ENCODE data around the gene USP49.

The USP49 gene

DNA sequence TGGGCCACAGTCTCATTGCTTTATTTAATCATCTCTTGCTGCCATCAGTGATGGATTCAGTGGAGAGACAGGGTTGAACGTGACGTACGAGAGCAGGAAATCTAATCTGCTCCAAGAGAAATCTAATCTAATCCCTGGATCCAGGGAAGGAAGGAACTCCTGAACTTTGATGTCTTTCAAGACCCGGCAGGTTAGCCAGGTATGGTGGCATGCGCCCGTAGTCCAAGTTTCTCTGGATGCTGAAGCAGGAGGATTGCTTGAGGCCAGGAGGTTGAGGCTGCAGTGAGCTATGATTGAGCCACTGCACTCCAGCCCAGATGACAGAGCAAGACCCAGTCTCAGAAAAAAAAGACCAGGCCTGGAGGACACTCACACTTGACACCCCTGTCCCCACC lies 136.5 kb downstream of the USP49 start:
- TF ChIP-seq, protein P1, sequence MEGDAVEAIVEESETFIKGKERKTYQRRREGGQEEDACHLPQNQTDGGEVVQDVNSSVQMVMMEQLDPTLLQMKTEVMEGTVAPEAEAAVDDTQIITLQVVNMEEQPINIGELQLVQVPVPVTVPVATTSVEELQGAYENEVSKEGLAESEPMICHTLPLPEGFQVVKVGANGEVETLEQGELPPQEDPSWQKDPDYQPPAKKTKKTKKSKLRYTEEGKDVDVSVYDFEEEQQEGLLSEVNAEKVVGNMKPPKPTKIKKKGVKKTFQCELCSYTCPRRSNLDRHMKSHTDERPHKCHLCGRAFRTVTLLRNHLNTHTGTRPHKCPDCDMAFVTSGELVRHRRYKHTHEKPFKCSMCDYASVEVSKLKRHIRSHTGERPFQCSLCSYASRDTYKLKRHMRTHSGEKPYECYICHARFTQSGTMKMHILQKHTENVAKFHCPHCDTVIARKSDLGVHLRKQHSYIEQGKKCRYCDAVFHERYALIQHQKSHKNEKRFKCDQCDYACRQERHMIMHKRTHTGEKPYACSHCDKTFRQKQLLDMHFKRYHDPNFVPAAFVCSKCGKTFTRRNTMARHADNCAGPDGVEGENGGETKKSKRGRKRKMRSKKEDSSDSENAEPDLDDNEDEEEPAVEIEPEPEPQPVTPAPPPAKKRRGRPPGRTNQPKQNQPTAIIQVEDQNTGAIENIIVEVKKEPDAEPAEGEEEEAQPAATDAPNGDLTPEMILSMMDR (IDR thresholded peaks at IDR 0.05; ENCODE audit: insufficient read depth, low read length, poor library complexity, severe bottlenecking), result no peak
- Histone ChIP-seq H3K36me3 (ENCODE audit: control insufficient read depth, insufficient read depth, low read length) (no peaks in the 10 kb centered on the region), H3K4me3 (replicated peaks; ENCODE audit: low read depth, low read length) (no peak overlapping the region), H3K27me3 (replicated peaks; ENCODE audit: control insufficient read depth, insufficient read depth, low read length) (no peaks in the 10 kb centered on the region; the same call in none of the 2 replicates)
- DNase-seq (ENCODE audit: extremely low read depth, insufficient read length), result no peak

DNA sequence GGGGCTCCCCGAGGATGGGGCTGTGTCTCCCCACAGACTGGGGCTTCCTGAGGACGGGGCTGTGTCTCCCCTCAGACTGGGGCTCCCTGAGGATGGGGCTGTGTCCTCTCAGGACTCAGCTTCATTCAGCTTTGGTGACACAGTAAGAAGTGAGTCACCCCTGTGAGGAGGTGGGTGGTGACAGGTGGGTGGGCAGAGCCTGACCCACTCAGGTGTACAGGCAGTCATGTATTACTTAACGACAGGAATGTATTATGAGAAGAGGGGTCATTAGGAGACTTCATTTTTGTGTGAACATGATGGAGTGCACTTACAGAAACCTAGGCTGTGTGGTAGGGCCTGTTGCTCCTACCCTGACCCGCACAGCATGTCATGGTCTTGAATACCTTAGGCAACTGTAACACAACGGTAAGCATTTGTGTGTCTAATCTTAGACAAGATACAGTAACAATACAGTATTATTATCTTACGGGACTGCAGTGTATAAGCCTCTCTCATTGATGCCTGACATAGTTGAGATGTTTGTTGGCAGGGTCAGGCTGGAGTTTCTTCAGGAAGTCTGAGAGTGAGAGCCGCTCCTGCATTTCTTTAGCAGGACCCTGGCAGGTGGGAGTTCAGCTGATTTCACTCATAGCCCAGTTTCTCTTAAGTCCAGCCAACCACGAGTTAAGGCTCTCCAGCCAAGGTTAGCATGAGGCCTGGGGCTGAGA lies 137.1 kb downstream of the USP49 start:
- DNase-seq (ENCODE audit: extremely low read depth, insufficient read length), result no peak
- Histone ChIP-seq H3K4me3 (replicated peaks; ENCODE audit: low read depth, low read length) (no peak overlapping the region), H3K36me3 (ENCODE audit: control insufficient read depth, insufficient read depth, low read length) (no peaks in the 10 kb centered on the region), H3K27me3 (replicated peaks; ENCODE audit: control insufficient read depth, insufficient read depth, low read length) (no peaks in the 10 kb centered on the region; the same call in none of the 2 replicates)
- TF ChIP-seq, protein P1 (IDR thresholded peaks at IDR 0.05; ENCODE audit: insufficient read depth, low read length, poor library complexity, severe bottlenecking), result no peak

DNA sequence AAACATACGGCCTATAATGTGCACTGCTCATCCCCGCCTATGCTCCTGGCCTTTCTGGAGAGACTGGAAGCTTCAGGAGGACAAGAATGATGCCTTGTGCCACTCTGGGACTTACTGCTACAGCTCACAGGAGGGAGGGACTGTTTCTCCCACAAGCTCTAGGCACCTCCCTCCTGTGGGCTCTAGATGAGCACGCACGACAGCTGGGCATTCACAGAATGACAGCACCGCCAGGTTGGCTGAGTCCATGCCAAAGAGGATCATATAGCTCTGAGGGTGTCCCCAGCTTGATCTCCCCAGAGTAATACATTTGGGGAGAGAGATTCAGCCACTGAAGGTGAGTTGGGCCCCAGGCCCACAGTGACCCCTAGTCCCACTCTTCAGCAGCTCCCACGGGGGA lies 137.9 kb downstream of the USP49 start:
- DNase-seq (ENCODE audit: extremely low read depth, insufficient read length), result no peak
- Histone ChIP-seq H3K36me3 (ENCODE audit: control insufficient read depth, insufficient read depth, low read length) (no peaks in the 10 kb centered on the region), H3K4me3 (replicated peaks; ENCODE audit: low read depth, low read length) (no peak overlapping the region), H3K27me3 (replicated peaks; ENCODE audit: control insufficient read depth, insufficient read depth, low read length) (no peaks in the 10 kb centered on the region; the same call in none of the 2 replicates)
- TF ChIP-seq, protein P1 (IDR thresholded peaks at IDR 0.05; ENCODE audit: insufficient read depth, low read length, poor library complexity, severe bottlenecking), result no peak

DNA sequence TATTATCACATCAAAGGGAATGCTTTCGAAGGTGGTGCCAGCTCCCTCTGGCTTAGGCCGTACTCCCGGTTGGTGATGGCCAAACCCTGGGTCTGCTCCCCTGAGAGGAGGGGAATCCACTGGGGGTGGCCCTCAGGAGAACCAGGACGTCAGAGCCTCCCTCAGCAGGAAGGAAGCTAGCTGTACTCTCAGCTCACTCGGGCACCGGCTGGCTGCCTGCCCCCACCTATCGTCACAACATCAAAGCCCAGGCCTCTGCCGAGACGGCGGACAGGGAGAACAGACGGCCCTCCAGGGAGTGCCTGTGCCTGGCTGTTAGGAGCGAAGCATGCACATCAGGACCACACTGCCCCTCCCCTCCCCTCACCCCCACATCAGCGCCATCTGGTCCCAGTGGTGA lies 138.8 kb downstream of the USP49 start:
- Histone ChIP-seq H3K4me3 (replicated peaks; ENCODE audit: low read depth, low read length) (no peak overlapping the region), H3K36me3 (ENCODE audit: control insufficient read depth, insufficient read depth, low read length) (no peaks in the 10 kb centered on the region), H3K27me3 (replicated peaks; ENCODE audit: control insufficient read depth, insufficient read depth, low read length) (no peaks in the 10 kb centered on the region; the same call in none of the 2 replicates)
- TF ChIP-seq, protein P1 (IDR thresholded peaks at IDR 0.05; ENCODE audit: insufficient read depth, low read length, poor library complexity, severe bottlenecking), result no peak
- no peak for DNase-seq (ENCODE audit: extremely low read depth, insufficient read length)

DNA sequence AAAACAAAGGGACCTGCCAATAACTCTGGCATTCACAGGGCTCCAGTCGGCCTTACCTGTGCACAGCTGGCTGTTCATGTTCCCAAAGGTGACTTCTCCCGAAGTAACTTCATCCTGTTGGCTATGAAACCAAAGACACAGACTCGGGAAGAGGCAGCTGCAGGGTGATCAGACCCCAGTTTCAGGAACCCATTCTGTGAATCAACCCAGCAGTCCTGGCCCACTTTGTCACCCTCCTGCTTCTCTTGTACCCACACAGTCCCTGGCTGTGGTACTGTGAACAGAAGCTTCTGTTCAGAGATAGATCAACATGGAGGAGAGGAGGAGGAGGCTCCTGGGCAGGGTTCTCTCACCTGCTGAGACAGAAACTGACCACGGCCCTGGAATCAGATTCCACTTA lies 139.3 kb downstream of the USP49 start:
- H3K27me3 ChIP-seq (replicated peaks; ENCODE audit: control insufficient read depth, insufficient read depth, low read length), result no peaks in the 10 kb centered on the region; the same call in none of the 2 replicates
- TF ChIP-seq, protein P1 (IDR thresholded peaks at IDR 0.05; ENCODE audit: insufficient read depth, low read length, poor library complexity, severe bottlenecking), result no peak
- no peaks in the 10 kb centered on the region for H3K36me3 ChIP-seq (ENCODE audit: control insufficient read depth, insufficient read depth, low read length)
- no peak for DNase-seq (ENCODE audit: extremely low read depth, insufficient read length)
- no peak overlapping the region for H3K4me3 ChIP-seq (replicated peaks; ENCODE audit: low read depth, low read length)
